Measurements from ENCODE around the gene PARD3B.
"Not testable (repeated sequence)": the region's sequence is repeated elsewhere in the genome, so short reads cannot be mapped to it uniquely, and the experiment has no call there.

The PARD3B gene

DNA sequence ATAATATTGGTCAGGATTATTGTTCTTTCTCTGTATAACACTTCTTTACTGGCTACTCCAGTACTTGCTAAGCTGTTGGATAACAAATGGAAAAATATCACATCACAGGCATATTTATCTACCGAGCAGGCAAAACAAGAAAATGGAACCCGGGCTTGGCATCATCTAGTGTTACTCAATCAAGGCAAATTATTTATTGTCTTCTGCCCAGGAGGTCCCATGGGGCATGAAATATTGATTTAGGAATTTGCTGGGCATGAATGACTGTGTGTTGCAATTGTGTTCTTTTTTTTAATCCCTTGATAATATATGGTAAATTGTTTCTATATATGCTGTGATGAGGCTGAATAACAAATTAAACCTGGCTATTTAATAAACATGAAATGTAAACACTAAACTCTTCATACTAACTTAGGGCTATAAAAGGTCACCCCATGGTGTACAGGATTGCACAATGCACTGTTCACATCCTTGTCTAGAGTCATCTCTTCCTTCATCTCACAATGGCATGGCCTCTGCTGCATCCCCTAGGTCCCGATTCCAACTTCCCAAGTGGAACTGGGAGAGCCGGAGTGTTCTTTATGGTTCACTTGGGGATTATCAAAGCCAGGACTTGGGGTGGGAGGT is 2.2 kb upstream of the PARD3B start:
- DNase-seq (ENCODE audit: low read depth), result peak; percentile 51

GRCh38 chr2:204545861-204546735 is 823 bp downstream of the PARD3B start:
- no peak for DNase-seq (ENCODE audit: low read depth)

- peak; percentile 22 for DNase-seq (ENCODE audit: low read depth)
Measured at GRCh38 chr2:204550751-204551511, 5.7 kb downstream of the PARD3B start.

DNA sequence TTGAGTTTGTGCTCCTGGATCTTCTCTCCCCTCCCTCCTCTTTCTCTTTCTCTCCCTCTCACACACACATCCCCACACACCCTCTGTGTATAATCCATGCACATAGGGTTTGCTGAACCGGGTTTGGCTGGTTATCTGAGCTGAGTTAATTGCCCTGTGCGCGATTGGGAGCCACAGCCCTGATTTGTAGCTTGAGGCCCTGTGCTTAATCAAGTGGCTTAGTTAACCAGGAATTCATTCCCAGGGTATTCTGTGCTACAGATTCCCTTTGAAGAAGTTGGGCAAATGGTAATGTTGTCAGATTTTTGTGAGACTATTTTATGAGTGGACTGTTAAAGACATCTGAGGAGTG is 6.2 kb downstream of the PARD3B start:
- DNase-seq (ENCODE audit: low read depth), result no peak

GRCh38 chr2:204557604-204558003 is 12.3 kb downstream of the PARD3B start:
- DNase-seq (ENCODE audit: low read depth), result no peak

GRCh38 chr2:204559358-204559757 is 14.1 kb downstream of the PARD3B start:
- DNase-seq (ENCODE audit: low read depth), result not testable (repeated sequence)

DNA sequence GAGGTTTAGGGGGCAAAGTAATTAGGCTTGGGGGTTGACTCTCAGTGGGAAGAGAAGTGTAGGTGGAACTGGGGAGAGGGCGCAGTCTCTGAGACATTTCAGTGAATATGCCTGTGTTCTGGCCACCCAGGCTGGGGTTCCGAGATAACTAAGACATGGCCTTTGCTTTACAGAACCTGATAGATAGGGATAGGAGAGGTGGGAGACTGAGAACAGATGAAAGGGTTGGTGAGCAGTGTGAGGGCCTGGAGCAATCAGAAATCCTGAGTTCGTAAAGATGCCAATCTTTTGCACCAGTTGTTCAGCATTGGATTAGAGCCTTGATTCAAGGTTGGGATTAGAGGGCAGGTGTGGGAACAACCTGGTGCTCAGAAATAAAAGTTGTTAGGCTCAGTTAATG is 15.6 kb downstream of the PARD3B start:
- no peak for DNase-seq (ENCODE audit: low read depth)

DNA sequence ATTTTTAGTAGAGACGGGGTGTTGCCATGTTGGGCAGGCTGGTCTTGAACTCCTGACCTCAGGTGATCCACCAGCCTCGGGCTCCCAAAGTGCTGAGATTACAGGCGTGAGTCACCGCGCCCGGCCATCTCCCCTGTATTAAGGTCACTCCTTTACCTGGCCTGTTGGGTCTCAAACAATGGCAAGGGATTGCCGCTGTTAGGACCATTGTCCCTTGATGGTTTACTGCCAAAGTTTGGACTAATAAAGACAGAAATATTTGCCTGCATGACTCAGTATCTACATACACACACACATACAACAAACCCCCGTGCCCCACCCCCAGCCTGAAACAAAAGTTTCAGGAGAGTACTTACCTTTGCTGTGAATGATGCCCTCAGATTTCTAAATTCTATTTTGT is 16.5 kb downstream of the PARD3B start:
- DNase-seq (ENCODE audit: low read depth), result no peak

DNA sequence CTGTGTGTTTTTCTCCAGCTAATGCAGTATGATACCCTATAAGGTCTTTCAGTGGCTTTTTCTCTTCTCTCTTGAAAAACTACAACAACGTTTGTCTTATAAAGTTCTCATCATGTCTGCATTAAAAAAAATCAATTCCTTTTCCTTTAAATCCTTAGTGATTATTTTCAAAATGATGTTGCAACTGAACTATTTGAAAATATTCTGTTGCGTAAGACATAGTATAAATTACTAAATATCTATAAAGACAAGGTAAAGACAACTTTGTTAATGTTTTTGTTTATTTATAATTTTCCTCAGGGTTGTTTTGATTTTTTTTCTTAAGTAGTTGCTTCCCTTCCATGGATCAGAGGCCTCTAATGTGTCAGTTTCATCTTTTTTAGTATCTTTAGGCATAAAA is 21.2 kb downstream of the PARD3B start:
- no peak for DNase-seq (ENCODE audit: low read depth)

DNA sequence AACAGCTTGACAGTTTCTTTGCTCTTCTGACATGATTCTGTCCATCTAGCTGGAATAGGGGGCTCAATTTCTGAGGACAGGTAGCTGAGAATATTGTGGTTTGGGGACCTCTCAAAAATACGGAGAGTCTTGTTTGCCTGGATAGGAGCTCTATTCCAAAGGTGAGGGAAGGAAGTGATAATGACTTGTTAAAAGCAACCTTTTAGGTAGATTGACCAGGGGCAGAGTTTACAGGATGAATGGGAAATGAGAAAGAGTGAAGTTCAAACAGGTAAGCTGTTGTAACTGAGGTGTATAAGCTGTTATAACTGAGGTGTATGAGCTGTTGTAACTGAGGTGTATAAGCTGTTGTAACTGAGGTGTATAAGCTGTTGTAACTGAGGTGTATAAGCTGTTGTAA is 25.1 kb downstream of the PARD3B start:
- DNase-seq (ENCODE audit: low read depth), result no peak

DNA sequence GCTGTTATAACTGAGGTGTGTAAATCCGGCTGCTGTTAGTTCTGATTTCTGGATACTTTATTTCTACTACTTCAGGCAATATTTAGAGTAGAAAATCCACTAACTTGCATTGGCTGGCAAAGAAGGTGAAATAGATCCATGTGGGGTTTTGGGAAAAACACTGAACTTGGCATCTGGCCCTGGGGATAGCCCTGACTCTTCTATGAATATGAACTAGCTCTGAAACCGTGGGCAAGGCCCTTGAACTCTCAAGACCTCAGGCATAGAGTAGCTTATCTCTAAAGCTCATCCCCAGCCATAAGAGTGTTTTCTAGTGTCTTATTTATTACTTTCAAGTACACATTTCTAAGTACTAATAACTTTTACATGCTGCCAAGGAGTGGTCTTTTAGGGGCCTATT is 25.8 kb downstream of the PARD3B start:
- no peak for DNase-seq (ENCODE audit: low read depth)

DNA sequence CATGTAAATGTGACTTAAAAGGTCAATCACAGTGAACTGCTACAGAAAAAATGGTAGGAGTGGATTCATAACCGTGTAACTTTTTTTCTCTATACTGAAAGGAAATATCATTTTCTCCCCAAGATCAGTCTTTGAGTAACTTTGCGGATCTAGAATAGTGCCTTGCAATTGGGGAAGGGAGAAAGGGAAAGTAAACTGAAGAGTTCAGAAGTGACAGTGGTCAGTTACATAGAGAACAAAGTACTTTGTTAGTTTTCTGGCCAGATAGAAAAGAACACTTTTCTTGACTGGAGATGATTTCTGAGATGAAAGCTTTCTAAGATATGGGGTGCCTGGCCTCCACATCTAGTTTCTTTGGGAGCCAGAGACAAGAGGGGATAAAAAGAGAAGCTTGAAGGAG is 26.6 kb downstream of the PARD3B start:
- no peak for DNase-seq (ENCODE audit: low read depth)

DNA sequence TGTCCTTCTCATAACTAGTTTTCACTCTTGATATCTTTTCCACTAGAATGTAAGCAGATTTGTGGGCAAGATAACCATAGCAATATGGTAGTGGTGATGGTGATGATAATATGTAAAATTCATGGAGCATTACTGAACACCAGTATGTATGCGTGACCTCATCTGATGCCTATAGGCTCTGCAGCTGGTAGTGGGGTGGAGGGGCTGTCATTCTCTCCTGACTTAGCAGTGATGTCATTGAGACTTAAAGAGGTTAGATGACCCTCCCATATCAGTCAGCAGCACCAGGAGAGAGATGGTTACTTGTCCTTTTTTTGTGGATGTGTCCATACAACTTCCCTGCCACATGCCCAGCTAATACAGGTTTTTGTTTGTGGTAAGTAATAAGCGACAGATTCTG is 27.9 kb downstream of the PARD3B start:
- no peak for DNase-seq (ENCODE audit: low read depth)

GRCh38 chr2:204574486-204574885 is 29.2 kb downstream of the PARD3B start:
- DNase-seq (ENCODE audit: low read depth), result no peak

DNA sequence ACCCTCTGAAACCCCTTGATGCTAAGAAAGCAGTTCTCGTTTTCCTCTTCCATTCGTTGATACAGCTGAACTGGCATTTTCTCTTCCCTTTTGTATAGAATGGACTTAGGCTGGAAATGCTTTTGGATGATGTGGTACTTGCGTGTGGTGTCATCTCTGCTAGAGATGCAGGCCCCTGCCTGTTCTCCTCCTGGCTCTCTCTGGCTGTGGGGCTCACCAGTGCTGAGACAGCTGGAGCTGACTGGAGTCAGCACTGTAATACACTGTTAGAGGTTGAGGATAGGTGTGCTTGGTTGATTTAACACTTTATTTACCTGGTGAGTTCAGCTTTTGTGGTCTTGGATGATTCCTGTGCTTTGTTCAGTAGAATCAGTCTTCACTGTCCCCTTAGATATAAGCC is 30.2 kb downstream of the PARD3B start:
- DNase-seq (ENCODE audit: low read depth), result no peak

- DNase-seq (ENCODE audit: low read depth), result no peak
Measured at GRCh38 chr2:204576362-204576979, 31.2 kb downstream of the PARD3B start.

DNA sequence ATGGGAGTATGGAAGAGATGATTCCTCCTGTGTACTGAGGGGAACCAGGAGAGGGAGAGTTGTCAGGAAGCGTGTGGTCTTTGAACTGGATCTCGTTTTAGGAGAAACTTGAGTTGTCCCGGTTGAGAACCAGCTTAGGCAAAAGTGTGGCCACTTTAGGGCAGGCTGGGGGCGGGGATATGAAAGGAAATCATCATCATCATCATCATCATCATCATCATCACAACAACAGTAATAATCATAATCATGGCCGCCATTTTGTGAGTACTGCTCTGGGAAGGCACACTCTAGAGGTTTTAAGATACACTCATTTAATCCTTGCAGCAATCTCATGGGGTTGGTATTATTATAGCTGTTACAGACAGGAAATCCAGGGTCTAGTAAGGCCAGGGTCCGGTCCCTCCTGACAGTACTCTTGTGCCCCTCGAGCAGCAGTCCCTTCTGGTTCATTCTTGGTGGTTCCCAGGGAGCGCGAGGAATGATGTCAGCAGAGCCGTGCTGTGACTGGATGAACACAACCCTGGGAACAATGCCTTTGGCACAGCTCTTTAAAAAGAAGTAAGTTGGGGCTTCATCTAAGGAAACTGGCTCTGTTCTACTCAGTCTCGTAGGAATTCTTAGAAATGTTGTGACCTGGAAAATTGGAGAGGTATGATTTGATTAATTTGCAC is 33.8 kb downstream of the PARD3B start:
- no peak for DNase-seq (ENCODE audit: low read depth)

- DNase-seq (ENCODE audit: low read depth), result no peak
Measured at GRCh38 chr2:204581946-204582345, 36.7 kb downstream of the PARD3B start.

- no peak for DNase-seq (ENCODE audit: low read depth)
Measured at GRCh38 chr2:204583773-204584172, 38.5 kb downstream of the PARD3B start.

DNA sequence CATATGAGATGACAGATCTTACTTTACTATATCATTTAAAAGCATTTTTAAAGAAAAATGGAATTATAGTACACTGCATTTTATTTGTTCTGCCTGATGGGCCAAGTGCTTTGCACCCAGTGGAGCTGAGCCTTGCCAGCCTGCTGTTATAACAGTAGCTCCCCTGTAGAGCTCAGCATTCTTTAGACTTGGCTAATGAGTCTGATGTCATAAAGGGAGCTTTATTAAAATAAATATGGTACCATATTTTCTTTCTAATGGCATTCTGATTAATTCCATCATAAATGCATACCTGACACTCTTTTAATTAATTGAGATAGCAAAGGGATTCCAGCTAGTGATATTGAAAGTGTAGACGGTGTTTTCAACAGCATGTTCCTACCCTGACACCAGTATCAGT is 40.7 kb downstream of the PARD3B start:
- no peak for DNase-seq (ENCODE audit: low read depth)

- DNase-seq (ENCODE audit: low read depth), result no peak
Measured at GRCh38 chr2:204586444-204587180, 41.3 kb downstream of the PARD3B start.
